HCT116 (cell line): ENCODE measurements around the gene THSD7B.

ENCODE experiments used
- POLR2A ChIP-seq: IDR thresholded peaks from 2 replicates; pipeline ENCODE4 v1.7.0; 2011; ENCODE audit warnings: borderline replicate concordance; ENCODE audit not compliant: insufficient read depth, insufficient read length; ENCODE audit errors: extremely low read depth
- POLR2AphosphoS5 ChIP-seq: IDR thresholded peaks from 2 replicates; pipeline ENCODE4 v1.6.1; 2011; ENCODE audit warnings: mild to moderate bottlenecking, low read depth, low read length, moderate library complexity
- RAD21 ChIP-seq: IDR thresholded peaks from 2 replicates; pipeline ENCODE4 v1.6.1; 2012; ENCODE audit warnings: low read depth, mild to moderate bottlenecking
- TCF7L2 ChIP-seq: IDR thresholded peaks from 2 replicates; pipeline ENCODE4 v1.7.0; 2011; ENCODE audit warnings: borderline replicate concordance, inconsistent platforms; ENCODE audit not compliant: insufficient read depth, insufficient read length; ENCODE audit errors: extremely low read depth
- TF ChIP-seq, protein P1 (sequence below): IDR thresholded peaks from 2 replicates; pipeline ENCODE4 v1.6.1; 2012; ENCODE audit warnings: low read depth
- TF ChIP-seq, protein P2 (sequence below): IDR thresholded peaks from 2 replicates; pipeline ENCODE4 v1.6.1; 2012

DNA sequence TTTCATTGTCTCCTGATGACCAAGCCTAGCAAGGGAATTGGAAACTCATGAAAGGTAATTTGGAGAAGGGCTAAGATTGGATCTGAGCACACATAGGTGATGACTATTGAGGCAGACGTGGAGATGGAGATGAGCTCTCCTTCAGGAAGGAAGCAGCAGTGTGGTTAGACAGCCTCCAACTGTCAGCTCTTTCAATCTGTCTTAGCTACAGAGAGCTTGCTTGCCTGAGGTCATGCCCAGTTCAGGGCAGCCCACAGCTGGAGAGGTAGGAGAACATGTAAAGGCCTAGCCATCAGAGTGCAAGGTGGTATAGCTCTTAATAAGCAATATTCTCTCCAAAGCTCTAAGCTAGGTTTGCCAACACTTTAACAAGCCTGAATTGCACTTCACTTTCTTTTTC lies 79.2 kb downstream of the THSD7B start:
- no peak for TF ChIP-seq POLR2AphosphoS5
- TF ChIP-seq, protein P1, sequence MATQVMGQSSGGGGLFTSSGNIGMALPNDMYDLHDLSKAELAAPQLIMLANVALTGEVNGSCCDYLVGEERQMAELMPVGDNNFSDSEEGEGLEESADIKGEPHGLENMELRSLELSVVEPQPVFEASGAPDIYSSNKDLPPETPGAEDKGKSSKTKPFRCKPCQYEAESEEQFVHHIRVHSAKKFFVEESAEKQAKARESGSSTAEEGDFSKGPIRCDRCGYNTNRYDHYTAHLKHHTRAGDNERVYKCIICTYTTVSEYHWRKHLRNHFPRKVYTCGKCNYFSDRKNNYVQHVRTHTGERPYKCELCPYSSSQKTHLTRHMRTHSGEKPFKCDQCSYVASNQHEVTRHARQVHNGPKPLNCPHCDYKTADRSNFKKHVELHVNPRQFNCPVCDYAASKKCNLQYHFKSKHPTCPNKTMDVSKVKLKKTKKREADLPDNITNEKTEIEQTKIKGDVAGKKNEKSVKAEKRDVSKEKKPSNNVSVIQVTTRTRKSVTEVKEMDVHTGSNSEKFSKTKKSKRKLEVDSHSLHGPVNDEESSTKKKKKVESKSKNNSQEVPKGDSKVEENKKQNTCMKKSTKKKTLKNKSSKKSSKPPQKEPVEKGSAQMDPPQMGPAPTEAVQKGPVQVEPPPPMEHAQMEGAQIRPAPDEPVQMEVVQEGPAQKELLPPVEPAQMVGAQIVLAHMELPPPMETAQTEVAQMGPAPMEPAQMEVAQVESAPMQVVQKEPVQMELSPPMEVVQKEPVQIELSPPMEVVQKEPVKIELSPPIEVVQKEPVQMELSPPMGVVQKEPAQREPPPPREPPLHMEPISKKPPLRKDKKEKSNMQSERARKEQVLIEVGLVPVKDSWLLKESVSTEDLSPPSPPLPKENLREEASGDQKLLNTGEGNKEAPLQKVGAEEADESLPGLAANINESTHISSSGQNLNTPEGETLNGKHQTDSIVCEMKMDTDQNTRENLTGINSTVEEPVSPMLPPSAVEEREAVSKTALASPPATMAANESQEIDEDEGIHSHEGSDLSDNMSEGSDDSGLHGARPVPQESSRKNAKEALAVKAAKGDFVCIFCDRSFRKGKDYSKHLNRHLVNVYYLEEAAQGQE: no peak
- TF ChIP-seq POLR2A: no peak
- TF ChIP-seq RAD21: no peak
- TF ChIP-seq, protein P2, sequence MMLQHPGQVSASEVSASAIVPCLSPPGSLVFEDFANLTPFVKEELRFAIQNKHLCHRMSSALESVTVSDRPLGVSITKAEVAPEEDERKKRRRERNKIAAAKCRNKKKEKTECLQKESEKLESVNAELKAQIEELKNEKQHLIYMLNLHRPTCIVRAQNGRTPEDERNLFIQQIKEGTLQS: no peak
- no peak for TF ChIP-seq TCF7L2
